AG04450 (cell line): ENCODE results near the gene ABLIM2. TPM values are rescaled to one million over a fixed set of nuclear protein-coding genes. Genes with fewer than 3 reads are reported as not detected.

Source experiments
- CTCF ChIA-PET: fragments of 300-600, 350-600 bp; formaldehyde crosslinking; extraction: SDS; loops from one replicate; lab custom pipeline; 2022; ENCODE audit warnings: antibody characterized with exemption, inconsistent platforms; lab: Charles Lee
- POLR2A ChIA-PET: fragments of 350-600 bp; formaldehyde crosslinking; extraction: SDS; loops from one replicate; lab custom pipeline; 2021; ENCODE audit warnings: antibody characterized with exemption, inconsistent platforms; lab: Yijun Ruan, JAX
- DNase-seq: peaks from one replicate; pipeline ENCODE4 v3.0.0-alpha.2; 2011; ENCODE audit warnings: low read depth, low spot score
- H3K27ac ChIP-seq: one replicate; pipeline ENCODE4 v1.5.1; 2012; ENCODE audit warnings: low read depth, low read length, control low read depth
- H3K27me3 ChIP-seq: one replicate; pipeline ENCODE4 v1.6.0; 2012; ENCODE audit warnings: low read length; ENCODE audit not compliant: control insufficient read depth, insufficient read depth
- H3K4me3 ChIP-seq: 2 replicates; pipeline ENCODE4 v1.5.1; 2011; ENCODE audit warnings: mild to moderate bottlenecking, low read depth, low read length, control low read depth
- H3K9me3 ChIP-seq: 2 replicates; pipeline ENCODE4 v1.5.1; 2012; ENCODE audit warnings: low read length; ENCODE audit not compliant: control insufficient read depth, insufficient read depth
- CTCF ChIP-seq: IDR thresholded peaks from 2 replicates; pipeline ENCODE4 v1.5.1; 2011; ENCODE audit warnings: low read depth, low read length, control low read depth, inconsistent platforms
- polyA plus RNA-seq: library from polyadenylated mRNA; depleted of rRNA; stranded (reverse); fragments of >200 nt; gene quantifications from 2 replicates; pipeline ENCODE4 v1.2.3, GENCODE V29; 2011

Gene ABLIM2
- polyA plus RNA-seq, 1 experiment: not detected

GRCh38 chr4:8123870-8124269, 34.7 kb downstream of the ABLIM2 start:
- H3K4me3 ChIP-seq: no peak overlapping the region
- POLR2A ChIA-PET: no interaction called here
- CTCF ChIA-PET: no interaction called here
- no peak for DNase-seq
- H3K9me3 ChIP-seq: no peaks in the 10 kb centered on the region; the same call in 1 of the 2 replicates
- H3K27me3 ChIP-seq: peaks cover 18% of the 10 kb centered on the region
- no peak for TF ChIP-seq CTCF
- no peak overlapping the region for H3K27ac ChIP-seq

- Histone ChIP-seq H3K27ac (no peak overlapping the region), H3K4me3 (no peak overlapping the region), H3K9me3 (no peaks in the 10 kb centered on the region; the same call in 1 of the 2 replicates), H3K27me3 (peaks cover 19% of the 10 kb centered on the region)
- TF ChIP-seq CTCF: no peak
- no peak for DNase-seq
- ChIA-PET POLR2A (no interaction called here), CTCF (no interaction called here)
These were observed 35.2 kb downstream of the ABLIM2 start for GRCh38 chr4:8123389-8123788.

GRCh38 chr4:8122746-8123145, 35.9 kb downstream of the ABLIM2 start:
- ChIA-PET POLR2A (no interaction called here), CTCF (no interaction called here)
- H3K27ac ChIP-seq: no peak overlapping the region
- H3K4me3 ChIP-seq: no peak overlapping the region
- no peak for DNase-seq
- TF ChIP-seq CTCF: no peak
- H3K27me3 ChIP-seq: peaks cover 20% of the 10 kb centered on the region
- H3K9me3 ChIP-seq: no peaks in the 10 kb centered on the region; the same call in 1 of the 2 replicates

GRCh38 chr4:8121292-8122015, 37.2 kb downstream of the ABLIM2 start:
- no peak for TF ChIP-seq CTCF
- Histone ChIP-seq H3K4me3 (no peak overlapping the region), H3K27me3 (peaks cover 17% of the 10 kb centered on the region), H3K27ac (no peak overlapping the region), H3K9me3 (no peaks in the 10 kb centered on the region; the same call in 1 of the 2 replicates)
- POLR2A ChIA-PET: no interaction called here
- CTCF ChIA-PET: no interaction called here
- no peak for DNase-seq

- POLR2A ChIA-PET: no interaction called here
These were observed 38.1 kb downstream of the ABLIM2 start for GRCh38 chr4:8120501-8120900.

More at GRCh38 chr4:8120501-8120900, 38.1 kb downstream of the ABLIM2 start:
- H3K27ac ChIP-seq: no peak overlapping the region
- peaks cover 20% of the 10 kb centered on the region for H3K27me3 ChIP-seq
- CTCF ChIA-PET: no interaction called here
- no peaks in the 10 kb centered on the region; the same call in 1 of the 2 replicates for H3K9me3 ChIP-seq
- no peak overlapping the region for H3K4me3 ChIP-seq
- TF ChIP-seq CTCF: no peak
- no peak for DNase-seq
